Measurements from ENCODE around the gene ALDH5A1. TPM values are rescaled to one million over a fixed set of nuclear protein-coding genes. Genes with fewer than 3 reads are reported as not detected.

Gene ALDH5A1
- total and polyA plus RNA-seq, 10 of the 15 experiments (the other 5 are each of a cell fraction or from before 2014, with no cell fraction given): 2.6 to 13.8 (median 9.3) TPM

DNA sequence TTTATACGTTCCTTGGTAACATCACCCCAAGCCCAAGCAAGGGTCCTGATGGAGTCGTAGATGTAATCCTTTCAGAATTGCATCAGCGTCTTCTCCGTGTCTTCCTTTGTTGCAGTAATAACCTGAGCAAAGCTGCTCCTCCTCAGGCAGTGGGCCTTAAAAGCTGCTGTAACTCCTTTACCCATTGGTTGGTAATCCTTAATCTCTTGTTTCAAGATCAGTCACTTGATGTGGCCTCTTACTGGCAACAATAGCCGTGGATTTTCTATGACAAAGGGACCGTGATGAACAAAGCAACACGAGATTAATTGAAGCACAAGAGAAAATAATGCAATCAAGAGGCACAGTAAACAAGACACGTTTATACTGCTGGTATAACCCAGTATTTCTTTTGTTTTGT, 44.6 kb downstream of the ALDH5A1 start (continued):
- TF ChIP-seq, protein P1, sequence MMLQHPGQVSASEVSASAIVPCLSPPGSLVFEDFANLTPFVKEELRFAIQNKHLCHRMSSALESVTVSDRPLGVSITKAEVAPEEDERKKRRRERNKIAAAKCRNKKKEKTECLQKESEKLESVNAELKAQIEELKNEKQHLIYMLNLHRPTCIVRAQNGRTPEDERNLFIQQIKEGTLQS (IDR thresholded peaks at IDR 0.05; ENCODE audit: borderline replicate concordance, extremely low read depth, low read depth, low read length): no peak
- TF ChIP-seq ZBTB11 (CRISPR knock-in tag; IDR thresholded peaks at IDR 0.05) (no peak), SKIL (IDR thresholded peaks at IDR 0.05; ENCODE audit: low read depth, poor library complexity, severe bottlenecking) (no peak)

DNA sequence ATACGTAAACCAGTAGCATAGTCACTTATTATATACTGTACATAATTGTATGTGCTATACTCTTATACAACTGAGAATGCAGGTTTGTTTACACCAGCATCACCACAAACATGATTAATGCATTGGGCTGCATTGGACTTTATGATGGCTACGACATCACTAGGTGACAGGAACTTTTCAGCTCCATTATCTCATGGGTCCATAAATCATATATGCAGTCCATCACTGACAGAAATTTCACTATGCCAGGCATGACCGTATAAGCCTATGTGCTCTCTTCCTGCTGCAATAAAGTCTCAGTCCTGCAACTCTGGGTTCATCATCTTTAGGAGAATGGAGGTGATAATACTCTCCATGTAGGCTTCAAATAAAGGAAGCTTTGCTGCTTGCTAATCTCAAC, 45.4 kb downstream of the ALDH5A1 start:
- no peaks in the 10 kb centered on the region for H3K36me3 ChIP-seq (ENCODE audit: control insufficient read depth in 2 of 2, insufficient read depth in 2 of 2, low read length in 1 of 2)
- 67% methylated on average over 3 of the region's 3 CpGs for WGBS (ENCODE audit: insufficient coverage, insufficient replicate concordance, low lambda C conversion rate, missing lambda C conversion rate)
- BruUV-seq (replicated peaks): no TSS peak
- no peak overlapping the region for H3K9ac ChIP-seq (ENCODE audit: control insufficient read depth, insufficient read depth, low read length)
- H3K4me1 ChIP-seq (ENCODE audit: control insufficient read depth, insufficient read depth, low read length): no peaks in the 10 kb centered on the region
- no peak overlapping the region for H3K27ac ChIP-seq (ENCODE audit: control insufficient read depth, insufficient read depth)
- in situ Hi-C loops (cut with MboI) (no loop called here), intact Hi-C loops (cut with micrococcal nuclease; ENCODE audit: unreplicated experiment) (no loop called here)
- ChIA-PET SMC1A (ENCODE audit: uncharacterized antibody, unreplicated experiment) (no interaction called here), CTCF (interaction anchor here (0.6 to 1.8 kb wide), 2 partner anchors 20 to 44 kb away, joined by 3 to 4 read pairs; no protein-coding TSS in a partner anchor), RAD21 (ENCODE audit: unreplicated experiment) (interaction anchor here (1.3 kb wide), 1 partner anchor 16 kb away, joined by 3 read pairs; no protein-coding TSS in a partner anchor), POLR2A (no interaction called here)
- H3K27me3 ChIP-seq (replicated peaks in 1 of 2; ENCODE audit: control insufficient read depth in 2 of 2, insufficient read depth in 2 of 2, low read length in 1 of 2): no peaks in the 10 kb centered on the region
- TF ChIP-seq CREM (IDR thresholded peaks at IDR 0.05; ENCODE audit: low read depth): no peak
- no peak for TF ChIP-seq HCFC1 (IDR thresholded peaks at IDR 0.05; ENCODE audit: low read length)
- no peak for TF ChIP-seq BCL11A (IDR thresholded peaks at IDR 0.05; ENCODE audit: low read depth, low read length)
- no peak for TF ChIP-seq SMAD1 (IDR thresholded peaks at IDR 0.05; ENCODE audit: low read depth, partially characterized antibody)
- TF ChIP-seq, protein P2, sequence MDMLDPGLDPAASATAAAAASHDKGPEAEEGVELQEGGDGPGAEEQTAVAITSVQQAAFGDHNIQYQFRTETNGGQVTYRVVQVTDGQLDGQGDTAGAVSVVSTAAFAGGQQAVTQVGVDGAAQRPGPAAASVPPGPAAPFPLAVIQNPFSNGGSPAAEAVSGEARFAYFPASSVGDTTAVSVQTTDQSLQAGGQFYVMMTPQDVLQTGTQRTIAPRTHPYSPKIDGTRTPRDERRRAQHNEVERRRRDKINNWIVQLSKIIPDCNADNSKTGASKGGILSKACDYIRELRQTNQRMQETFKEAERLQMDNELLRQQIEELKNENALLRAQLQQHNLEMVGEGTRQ (IDR thresholded peaks at IDR 0.05; ENCODE audit: borderline replicate concordance, low read depth, low read length): no peak
- no peak for TF ChIP-seq WRNIP1 (IDR thresholded peaks at IDR 0.05; ENCODE audit: borderline replicate concordance, low read depth, low read length)
- FAIRE-seq (no peak), ATAC-seq (no peak), DNase-seq (ENCODE audit: low read depth, low spot score) (no peak)
- no peak overlapping the region for H2AFZ ChIP-seq (ENCODE audit: control insufficient read depth, low read depth, low read length)
- no peaks in the 10 kb centered on the region for H4K20me1 ChIP-seq (ENCODE audit: control insufficient read depth, insufficient read depth)
- no peak overlapping the region for H3K4me2 ChIP-seq (ENCODE audit: control insufficient read depth, insufficient read depth)
- H3K4me3 ChIP-seq: no peak overlapping the region
- H3K79me2 ChIP-seq (ENCODE audit: control insufficient read depth, insufficient read depth, low read length): no peaks in the 10 kb centered on the region
- no peaks in the 10 kb centered on the region for H3K9me3 ChIP-seq (replicated peaks; ENCODE audit: control insufficient read depth, insufficient read depth, low read length)
